Tibial artery (tissue), 4 donors: Measurements from ENCODE around the gene COL18A1.

Experiments
- DNase-seq, 2 donors: peaks; one replicate each; pipeline ENCODE4 v3.0.0-alpha.2; 2019
- H3K27ac ChIP-seq, 2 donors: fragments of 200-600 bp; sonication (generic) in 1 of 2; 1 replicate in 1 of 2; 2 replicates in 1 of 2; pipeline ENCODE4 v1.5.1; 2018 to 2019; ENCODE audit warnings: mild to moderate bottlenecking in 1 of 2
- H3K27me3 ChIP-seq, 2 donors: fragments of 200-600 bp; sonication (generic) in 1 of 2; one replicate each; pipeline versions ENCODE4 v1.5.1 to v1.6.0; 2016 to 2019
- H3K36me3 ChIP-seq, 3 donors: fragments of 200-600 bp; sonication (generic) in 2 of 3; one replicate each; pipeline ENCODE4 v1.5.1; 2016 to 2019; ENCODE audit warnings: mild to moderate bottlenecking in 2 of 3
- H3K4me1 ChIP-seq, 4 donors: fragments of 200-600 bp; sonication (generic) in 2 of 4; 1 replicate in 3 of 4; 2 replicates in 1 of 4; pipeline ENCODE4 v1.5.1; 2016 to 2019
- H3K4me3 ChIP-seq, 2 donors: fragments of 200-600 bp; sonication (generic) in 1 of 2; 1 replicate in 1 of 2; 2 replicates in 1 of 2; pipeline ENCODE4 v1.5.1; 2018 to 2019; ENCODE audit warnings: mild to moderate bottlenecking in 2 of 2
- H3K9me3 ChIP-seq, 3 donors: fragments of 200-600 bp; sonication (generic) in 1 of 3; one replicate each; pipeline ENCODE4 v1.5.1; 2016 to 2019
- CTCF ChIP-seq, 2 experiments: fragments of 200-600 bp in 1 of 2; fragments of 450-650 bp in 1 of 2; IDR thresholded peaks; one replicate each; pipeline ENCODE4 v1.5.1; 2017 to 2019; ENCODE audit warnings: antibody characterized with exemption in 2 of 2, mild to moderate bottlenecking in 1 of 2, moderate library complexity in 1 of 2
- intact Hi-C: fragments of 100-400 bp; cut with DNase I; formaldehyde crosslinking; loops from one replicate; pipeline ENCODE4 v1.15.0; 2023; ENCODE audit warnings: low total_unique reads

The COL18A1 gene

GRCh38 chr21:45546636-45547544, 141.9 kb downstream of the COL18A1 start:
- DNase-seq: peak in 1 of 2 donors; percentile 1
- intact Hi-C loops: no loop called here
- H3K4me3 ChIP-seq: no peak overlapping the region
- peaks cover 0 to 14% (median 7%) of the 10 kb centered on the region in 4 donors for H3K4me1 ChIP-seq
- TF ChIP-seq CTCF (IDR thresholded peaks at IDR 0.05): no peak
- H3K27me3 ChIP-seq: peaks cover 0 to 16% of the 10 kb centered on the region in 2 donors
- no peaks in the 10 kb centered on the region for H3K36me3 ChIP-seq
- no peak overlapping the region for H3K27ac ChIP-seq
- no peaks in the 10 kb centered on the region for H3K9me3 ChIP-seq

GRCh38 chr21:45547545-45547900, 142.6 kb downstream of the COL18A1 start:
- peak in 1 of 2 donors; percentile 27 for DNase-seq
- Histone ChIP-seq H3K9me3 (no peaks in the 10 kb centered on the region), H3K4me1 (peaks cover 0 to 7% (median 3%) of the 10 kb centered on the region in 4 donors), H3K27me3 (peaks cover 0 to 23% of the 10 kb centered on the region in 2 donors), H3K27ac (no peak overlapping the region), H3K4me3 (no peak overlapping the region), H3K36me3 (no peaks in the 10 kb centered on the region)
- no peak for TF ChIP-seq CTCF (IDR thresholded peaks at IDR 0.05)
- intact Hi-C loops: no loop called here

GRCh38 chr21:45548711-45549491, 143.9 kb downstream of the COL18A1 start:
- no peak overlapping the region for H3K27ac ChIP-seq
- H3K36me3 ChIP-seq: no peaks in the 10 kb centered on the region
- H3K9me3 ChIP-seq: no peaks in the 10 kb centered on the region
- H3K4me3 ChIP-seq: no peak overlapping the region
- DNase-seq: peak in 1 of 2 donors; percentile 35
- H3K27me3 ChIP-seq: peaks cover 0 to 28% of the 10 kb centered on the region in 2 donors
- no peaks in the 10 kb centered on the region for H3K4me1 ChIP-seq
- intact Hi-C loops: no loop called here
- no peak for TF ChIP-seq CTCF (IDR thresholded peaks at IDR 0.05)

- no peak for TF ChIP-seq CTCF (IDR thresholded peaks at IDR 0.05)
- Histone ChIP-seq H3K4me3 (no peak overlapping the region), H3K27ac (no peak overlapping the region), H3K4me1 (peaks cover 0 to 3% (median 1%) of the 10 kb centered on the region in 4 donors), H3K27me3 (peaks cover 0 to 28% of the 10 kb centered on the region in 2 donors), H3K36me3 (no peaks in the 10 kb centered on the region), H3K9me3 (no peaks in the 10 kb centered on the region)
- intact Hi-C loops: no loop called here
- DNase-seq: peak in 1 of 2 donors; percentile 58
Measured at GRCh38 chr21:45549626-45550463, 144.9 kb downstream of the COL18A1 start.

GRCh38 chr21:45550522-45551210, 145.7 kb downstream of the COL18A1 start:
- H3K4me1 ChIP-seq: peaks cover 0 to 7% (median 4%) of the 10 kb centered on the region in 4 donors
- H3K27ac ChIP-seq: no peak overlapping the region
- intact Hi-C loops: no loop called here
- H3K36me3 ChIP-seq: no peaks in the 10 kb centered on the region
- peak in 1 of 2 donors; percentile 55 for DNase-seq
- no peaks in the 10 kb centered on the region for H3K9me3 ChIP-seq
- H3K27me3 ChIP-seq: peaks cover 0 to 32% of the 10 kb centered on the region in 2 donors
- no peak for TF ChIP-seq CTCF (IDR thresholded peaks at IDR 0.05)
- H3K4me3 ChIP-seq: no peak overlapping the region
